Stimulated activated CD4-positive, alpha-beta T cell treated with anti-CD3 and anti-CD28 coated beads, Interleukin-4, amount 100 ng/mL, for 48 hours (primary cell): ENCODE measurements around the gene POLR2H.
A peak's percentile ranks its signal among the peaks of the same experiment; 100 is the strongest.

Experiments used
- DNase-seq, 2 donors: peaks; one replicate each; pipeline ENCODE4 v3.0.0-alpha.2; 2020; ENCODE audit warnings: low read depth in 2 of 2

The POLR2H gene

GRCh38 chr3:184371570-184372018, 10.1 kb downstream of the POLR2H start:
- DNase-seq: peak; percentile 35 to 51

DNA sequence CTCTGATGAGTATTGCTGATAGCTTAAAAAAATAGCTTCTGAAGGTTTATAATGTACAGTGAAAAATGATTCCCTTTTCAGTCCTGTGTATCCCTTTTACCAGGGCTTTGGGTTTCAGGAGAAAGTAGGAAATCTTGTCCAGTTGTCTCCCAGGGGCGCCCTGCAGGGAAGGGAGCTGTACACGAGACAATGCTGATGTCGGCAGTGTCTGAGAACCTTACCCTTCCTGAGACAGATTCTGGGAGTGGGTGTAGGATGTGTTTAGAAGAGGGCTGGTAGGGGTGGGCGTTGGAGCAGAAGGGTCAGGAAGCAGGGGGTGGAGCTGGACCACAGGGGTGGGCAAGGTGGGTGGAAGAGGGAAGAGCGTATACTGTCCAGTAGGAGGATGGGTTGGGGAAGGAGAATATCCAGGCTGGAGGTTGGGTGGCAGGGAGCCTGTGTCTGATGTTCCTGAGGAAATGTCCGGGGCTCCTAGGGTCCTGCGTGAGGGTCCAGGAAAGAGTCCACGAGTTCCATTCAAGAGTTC, 10.8 kb downstream of the POLR2H start:
- no peak for DNase-seq

GRCh38 chr3:184372911-184373310, 11.4 kb downstream of the POLR2H start:
- DNase-seq: no peak

- DNase-seq: no peak
Observed at GRCh38 chr3:184373422-184373821, 11.9 kb downstream of the POLR2H start.

GRCh38 chr3:184375747-184376461, 14.4 kb downstream of the POLR2H start:
- no peak for DNase-seq

DNA sequence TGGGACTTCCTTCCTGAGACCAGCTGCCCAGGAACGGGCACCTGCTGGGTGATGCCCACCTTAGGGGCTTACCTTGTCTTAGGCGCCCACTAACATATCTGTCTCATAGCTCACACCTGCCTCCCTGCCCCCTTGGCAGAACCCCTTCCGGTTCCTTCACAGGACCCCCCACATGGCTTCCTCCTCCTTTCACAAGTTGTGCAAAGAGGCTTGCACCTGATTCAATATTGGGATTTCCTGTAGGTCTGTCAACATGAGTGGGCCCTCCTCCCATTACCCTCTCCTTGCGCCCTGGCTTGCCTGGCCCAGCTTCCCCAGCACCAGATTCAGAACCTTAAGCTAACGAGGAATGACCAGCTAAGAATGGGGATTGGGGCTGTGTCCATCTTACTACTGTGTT, 15.9 kb downstream of the POLR2H start:
- DNase-seq: no peak

DNA sequence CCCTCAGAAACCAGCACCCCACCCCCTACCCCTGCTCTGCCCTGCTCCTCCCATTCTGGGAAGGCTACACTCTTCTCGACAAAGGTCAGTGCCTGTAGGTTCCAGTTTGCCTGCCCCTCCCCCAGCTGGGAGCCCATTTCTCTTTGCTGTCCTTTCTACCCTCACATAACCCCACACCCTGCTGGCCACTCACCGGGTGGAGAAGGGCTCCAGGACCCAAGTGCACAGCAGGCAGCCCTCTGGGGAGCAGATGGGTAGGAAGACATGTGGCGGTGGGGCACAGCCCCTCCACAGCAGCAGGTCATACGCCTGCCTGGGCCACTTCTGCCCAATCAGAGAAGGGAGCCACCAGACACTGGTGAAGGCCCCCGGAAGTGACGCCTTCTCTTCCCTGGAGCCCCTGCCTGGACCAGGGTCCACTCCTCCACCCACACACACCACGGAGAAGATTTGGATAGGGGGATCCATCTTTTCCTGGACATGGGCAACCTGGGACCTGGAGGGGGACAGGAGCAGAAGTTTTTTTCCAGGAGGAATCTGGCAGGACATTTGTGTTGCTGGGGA, 16.5 kb downstream of the POLR2H start, which contains the start of gene THPO:
THPO (minus strand) TSS at position 326 of the 564 bp plus-strand sequence. CDS start 1,948 bp downstream, outside the sequence.
- no peak for DNase-seq

DNA sequence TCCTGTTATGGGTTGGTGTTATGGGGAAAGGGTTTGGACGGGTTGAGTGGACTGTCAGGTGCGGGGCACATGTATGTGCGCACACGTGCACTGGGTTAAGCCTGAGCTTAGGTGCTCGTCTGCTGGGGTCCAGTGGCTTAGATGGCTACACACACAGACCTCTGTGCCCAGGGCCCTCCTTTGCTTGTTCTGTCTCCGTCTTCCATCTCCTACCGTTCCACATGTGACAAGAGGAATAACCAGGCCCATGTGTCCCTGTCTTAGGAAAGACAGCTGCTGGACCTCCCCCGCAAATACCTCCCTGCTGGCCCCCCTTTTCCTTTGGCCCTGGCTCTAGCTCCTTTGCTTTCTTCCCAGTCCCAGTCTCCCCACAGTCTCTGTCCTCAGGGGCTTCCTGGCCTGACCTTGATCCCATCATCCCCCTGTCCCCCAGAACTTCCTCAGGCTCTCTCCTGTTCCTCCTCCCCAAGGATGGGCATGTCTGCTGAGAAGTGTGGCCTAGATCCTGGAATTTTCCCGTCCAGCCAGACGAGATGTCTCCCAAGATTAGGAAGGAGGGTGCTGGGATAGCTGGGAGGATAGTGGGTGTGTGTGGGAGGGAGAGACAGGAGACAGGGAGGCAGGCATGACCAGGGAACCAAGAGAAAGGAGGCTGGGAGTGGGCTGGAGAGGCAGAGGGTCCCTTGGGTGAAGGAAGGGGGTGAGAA, 17.3 kb downstream of the POLR2H start:
- DNase-seq: no peak

DNA sequence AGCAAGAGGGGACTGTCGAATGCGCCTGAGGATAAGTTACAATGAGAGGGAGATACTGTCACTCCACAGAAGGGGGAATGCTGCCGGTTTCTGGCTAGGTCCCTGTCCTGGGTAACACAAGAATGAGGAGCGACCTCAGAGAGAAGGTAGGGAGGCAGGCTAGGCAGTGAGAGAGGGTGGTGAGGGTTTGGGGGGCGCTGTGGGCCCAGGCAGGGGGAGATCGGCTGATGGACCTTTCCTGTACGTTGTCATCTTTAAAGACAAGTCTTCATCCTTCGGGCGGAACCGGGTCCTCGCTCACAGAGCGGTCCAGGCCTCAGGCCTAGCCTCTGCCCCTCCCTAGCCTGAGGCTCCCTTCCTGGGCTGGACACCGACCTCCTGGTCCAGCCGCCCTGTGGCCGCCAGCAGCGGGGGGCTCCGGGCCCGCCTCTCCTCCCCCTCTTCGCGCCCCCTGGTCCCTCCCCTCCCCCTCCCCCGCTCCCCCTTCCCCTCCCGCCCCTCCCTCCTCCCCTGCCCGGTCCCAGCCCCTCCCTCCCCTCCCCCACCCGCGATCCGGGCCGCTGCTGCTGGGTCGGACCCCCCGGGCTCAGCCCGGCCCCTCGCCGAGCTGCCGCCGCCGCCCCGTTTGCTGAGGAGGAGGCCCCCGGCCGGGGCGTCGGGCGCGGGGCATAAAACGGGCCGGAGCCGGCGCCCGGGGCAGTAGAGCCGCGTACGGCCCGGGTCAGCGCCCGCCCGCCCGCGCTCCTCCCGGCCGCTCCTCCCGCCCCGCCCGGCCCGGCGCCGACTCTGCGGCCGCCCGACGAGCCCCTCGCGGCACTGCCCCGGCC, 18.1 kb downstream of the POLR2H start, which contains the start of gene CHRD:
CHRD (plus strand) TSS at position 697 of the 827 bp plus-strand sequence. CDS start 265 bp downstream, outside the sequence.
- no peak for DNase-seq

DNA sequence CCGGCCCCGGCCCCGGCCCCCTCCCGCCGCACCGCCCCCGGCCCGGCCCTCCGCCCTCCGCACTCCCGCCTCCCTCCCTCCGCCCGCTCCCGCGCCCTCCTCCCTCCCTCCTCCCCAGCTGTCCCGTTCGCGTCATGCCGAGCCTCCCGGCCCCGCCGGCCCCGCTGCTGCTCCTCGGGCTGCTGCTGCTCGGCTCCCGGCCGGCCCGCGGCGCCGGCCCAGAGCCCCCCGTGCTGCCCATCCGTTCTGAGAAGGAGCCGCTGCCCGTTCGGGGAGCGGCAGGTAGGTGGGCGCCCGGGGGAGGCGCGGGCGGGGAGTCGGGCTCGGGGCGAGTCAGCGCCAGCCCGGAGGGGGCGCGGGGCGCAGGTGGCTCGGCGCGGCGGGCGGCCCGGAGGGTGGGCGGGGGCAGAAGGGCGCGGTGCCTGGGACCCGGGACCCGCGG, 18.7 kb downstream of the POLR2H start:
- DNase-seq: no peak

DNA sequence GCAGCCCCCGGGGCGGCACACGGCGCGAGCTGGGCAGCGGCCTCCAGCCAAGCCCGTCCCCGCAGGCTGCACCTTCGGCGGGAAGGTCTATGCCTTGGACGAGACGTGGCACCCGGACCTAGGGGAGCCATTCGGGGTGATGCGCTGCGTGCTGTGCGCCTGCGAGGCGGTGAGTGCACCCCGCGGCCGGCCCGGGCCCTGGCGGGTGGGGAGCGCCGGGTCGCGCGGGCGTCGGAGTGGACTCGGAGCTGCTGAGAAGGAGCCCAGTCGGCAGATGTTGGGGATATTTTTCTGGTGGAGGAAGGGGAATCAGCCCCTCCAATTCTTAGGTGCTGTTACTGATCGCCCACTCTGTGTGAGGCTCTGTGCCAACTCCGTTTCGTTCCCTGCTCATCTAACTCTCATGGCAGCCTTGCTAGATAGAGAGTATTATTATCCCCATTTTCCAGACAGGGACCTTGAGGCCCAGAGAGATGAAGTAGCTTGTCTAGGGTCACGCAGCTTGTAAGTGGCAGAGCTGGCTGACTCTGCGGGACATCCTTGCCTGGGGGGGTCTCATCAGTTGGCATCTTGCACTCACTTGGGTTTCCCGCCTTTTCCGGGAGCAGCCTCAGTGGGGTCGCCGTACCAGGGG, 19.2 kb downstream of the POLR2H start:
- no peak for DNase-seq

DNA sequence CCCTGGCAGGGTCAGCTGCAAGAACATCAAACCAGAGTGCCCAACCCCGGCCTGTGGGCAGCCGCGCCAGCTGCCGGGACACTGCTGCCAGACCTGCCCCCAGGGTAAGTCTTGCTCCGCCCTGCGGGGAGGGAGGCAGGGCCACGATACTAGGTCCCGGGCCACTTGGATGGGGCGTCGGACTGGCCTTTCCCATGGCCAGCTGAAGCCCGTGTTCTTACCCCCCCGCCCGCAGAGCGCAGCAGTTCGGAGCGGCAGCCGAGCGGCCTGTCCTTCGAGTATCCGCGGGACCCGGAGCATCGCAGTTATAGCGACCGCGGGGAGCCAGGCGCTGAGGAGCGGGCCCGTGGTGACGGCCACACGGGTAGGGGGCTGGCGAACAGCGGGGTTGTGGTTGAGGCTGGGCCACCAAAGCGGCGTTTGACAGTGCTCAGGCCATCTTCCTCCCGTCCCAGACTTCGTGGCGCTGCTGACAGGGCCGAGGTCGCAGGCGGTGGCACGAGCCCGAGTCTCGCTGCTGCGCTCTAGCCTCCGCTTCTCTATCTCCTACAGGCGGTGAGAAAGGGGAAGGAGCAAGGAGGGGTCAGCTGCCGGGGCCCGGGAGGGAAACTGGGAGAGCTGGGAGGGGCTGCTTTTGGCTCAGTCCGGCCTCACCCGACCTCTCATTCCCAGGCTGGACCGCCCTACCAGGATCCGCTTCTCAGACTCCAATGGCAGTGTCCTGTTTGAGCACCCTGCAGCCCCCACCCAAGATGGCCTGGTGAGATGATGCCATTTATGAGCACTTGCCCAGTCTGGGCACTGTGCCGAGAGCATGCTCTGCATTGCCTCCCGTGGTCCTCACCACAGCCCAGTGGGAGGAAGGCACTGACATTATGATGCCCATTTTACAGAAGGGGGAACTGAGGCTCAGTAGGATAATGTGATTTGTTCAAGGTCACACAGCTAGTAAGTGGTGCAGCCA, 20.0 kb downstream of the POLR2H start:
- no peak for DNase-seq

- no peak for DNase-seq
Observed at GRCh38 chr3:184382326-184383032, 21.0 kb downstream of the POLR2H start.

DNA sequence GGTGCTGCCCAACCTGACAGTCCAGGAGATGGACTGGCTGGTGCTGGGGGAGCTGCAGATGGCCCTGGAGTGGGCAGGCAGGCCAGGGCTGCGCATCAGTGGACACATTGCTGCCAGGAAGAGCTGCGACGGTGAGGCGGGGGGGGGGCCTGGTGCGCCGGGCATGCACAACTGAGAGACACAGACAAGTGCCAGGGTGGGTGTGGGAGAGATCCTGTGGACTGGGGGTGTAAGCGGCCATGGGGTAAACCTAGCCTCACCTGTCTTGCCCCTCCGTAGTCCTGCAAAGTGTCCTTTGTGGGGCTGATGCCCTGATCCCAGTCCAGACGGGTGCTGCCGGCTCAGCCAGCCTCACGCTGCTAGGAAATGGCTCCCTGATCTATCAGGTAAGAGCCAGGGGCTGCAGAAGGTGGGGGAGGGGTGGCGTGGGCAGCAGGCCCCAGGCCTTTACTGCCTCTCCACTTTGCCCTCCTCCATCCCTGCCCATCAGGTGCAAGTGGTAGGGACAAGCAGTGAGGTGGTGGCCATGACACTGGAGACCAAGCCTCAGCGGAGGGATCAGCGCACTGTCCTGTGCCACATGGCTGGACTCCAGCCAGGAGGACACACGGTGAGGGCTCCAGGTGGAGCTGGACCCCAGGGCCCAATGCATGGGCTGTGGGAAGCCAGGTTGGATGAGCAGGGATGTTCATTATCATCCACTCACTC, 21.7 kb downstream of the POLR2H start:
- no peak for DNase-seq

DNA sequence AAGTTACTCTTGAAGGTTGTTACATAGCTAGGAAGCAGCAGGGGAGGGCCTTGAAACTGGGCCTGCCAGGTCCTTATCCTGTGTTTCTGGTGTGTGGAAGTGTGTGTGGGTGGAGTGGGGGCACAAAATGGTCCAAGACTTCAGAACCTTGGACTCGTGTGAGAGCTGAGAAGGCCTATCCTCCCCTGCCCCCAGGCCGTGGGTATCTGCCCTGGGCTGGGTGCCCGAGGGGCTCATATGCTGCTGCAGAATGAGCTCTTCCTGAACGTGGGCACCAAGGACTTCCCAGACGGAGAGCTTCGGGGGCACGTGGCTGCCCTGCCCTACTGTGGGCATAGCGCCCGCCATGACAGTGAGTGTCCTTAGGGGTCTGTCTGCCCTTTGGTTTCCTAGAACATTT, 22.8 kb downstream of the POLR2H start:
- DNase-seq: no peak

- no peak for DNase-seq
Observed at GRCh38 chr3:184384856-184385422, 23.4 kb downstream of the POLR2H start.

DNA sequence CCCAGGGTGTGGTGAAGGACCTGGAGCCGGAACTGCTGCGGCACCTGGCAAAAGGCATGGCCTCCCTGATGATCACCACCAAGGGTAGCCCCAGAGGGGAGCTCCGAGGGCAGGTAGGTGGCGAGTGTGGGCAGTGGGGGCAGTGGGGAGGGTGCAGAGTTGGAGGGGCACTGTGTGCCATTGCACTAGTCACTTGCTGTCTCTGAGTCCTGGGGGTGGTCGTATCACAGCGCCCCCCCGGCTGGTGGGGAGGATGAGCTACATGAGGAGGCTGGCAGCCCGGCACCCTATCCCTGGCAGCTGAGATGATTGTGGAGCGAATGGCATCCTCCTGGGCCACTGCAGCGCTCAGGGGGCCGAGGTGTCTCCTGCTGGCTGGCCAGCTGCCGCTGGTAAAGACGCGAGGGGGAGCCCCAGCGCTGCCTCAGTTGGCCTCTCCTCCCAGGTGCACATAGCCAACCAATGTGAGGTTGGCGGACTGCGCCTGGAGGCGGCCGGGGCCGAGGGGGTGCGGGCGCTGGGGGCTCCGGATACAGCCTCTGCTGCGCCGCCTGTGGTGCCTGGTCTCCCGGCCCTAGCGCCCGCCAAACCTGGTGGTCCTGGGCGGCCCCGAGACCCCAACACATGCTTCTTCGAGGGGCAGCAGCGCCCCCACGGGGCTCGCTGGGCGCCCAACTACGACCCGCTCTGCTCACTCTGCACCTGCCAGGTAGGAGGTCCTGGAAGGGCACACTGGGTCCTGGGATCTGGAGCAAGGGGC, 24.7 kb downstream of the POLR2H start:
- no peak for DNase-seq
